BLaER1 (cell line): ENCODE data around the gene TMCO4.
A peak's percentile ranks its signal among the peaks of the same experiment; 100 is the strongest.

Source experiments
- H3K27ac ChIP-seq: shearing (Covaris generic); formaldehyde crosslinking; 2 replicates; pipeline ENCODE4 v1.8.1; 2022
- H3K27me3 ChIP-seq: shearing (Covaris generic); formaldehyde crosslinking; 2 replicates; pipeline ENCODE4 v1.8.1; 2022
- H3K36me3 ChIP-seq: shearing (Covaris generic); formaldehyde crosslinking; 2 replicates; pipeline ENCODE4 v1.8.1; 2022
- H3K4me1 ChIP-seq: shearing (Covaris generic); formaldehyde crosslinking; 2 replicates; pipeline ENCODE4 v1.8.1; 2022
- H3K4me2 ChIP-seq: shearing (Covaris generic); formaldehyde crosslinking; 2 replicates; pipeline ENCODE4 v1.8.1; 2022
- H3K4me3 ChIP-seq: shearing (Covaris generic); formaldehyde crosslinking; 2 replicates; pipeline ENCODE4 v1.8.1; 2022
- H3K9ac ChIP-seq: shearing (Covaris generic); formaldehyde crosslinking; 2 replicates; pipeline ENCODE4 v1.8.1; 2022
- H3K9me3 ChIP-seq: shearing (Covaris generic); formaldehyde crosslinking; 2 replicates; pipeline ENCODE4 v1.8.1; 2022
- H4K20me1 ChIP-seq: shearing (Covaris generic); formaldehyde crosslinking; 2 replicates; pipeline ENCODE4 v1.8.1; 2022
- Cebpa-rat ChIP-seq: shearing (Covaris generic); IDR thresholded peaks from 2 replicates; pipeline ENCODE4 v1.8.1; 2022

Gene TMCO4

GRCh38 chr1:19710825-19711611, 88.7 kb downstream of the TMCO4 start:
- H3K27me3 ChIP-seq, result no peaks in the 10 kb centered on the region
- H3K4me2 ChIP-seq, result peak overlapping the region; percentile 77
- no peaks in the 10 kb centered on the region for H3K9me3 ChIP-seq
- H4K20me1 ChIP-seq, result no peaks in the 10 kb centered on the region
- H3K27ac ChIP-seq, result peak overlapping the region; percentile 23; the same call in 1 of the 2 replicates
- peaks cover 53% of the 10 kb centered on the region for H3K4me1 ChIP-seq
- no peak overlapping the region for H3K9ac ChIP-seq
- H3K4me3 ChIP-seq, result no peak overlapping the region
- peaks cover 8% of the 10 kb centered on the region for H3K36me3 ChIP-seq
- no peak for TF ChIP-seq Cebpa-rat

- Histone ChIP-seq H3K9me3 (no peaks in the 10 kb centered on the region), H4K20me1 (no peaks in the 10 kb centered on the region), H3K4me3 (no peak overlapping the region), H3K27ac (no peak overlapping the region), H3K36me3 (peaks cover 8% of the 10 kb centered on the region), H3K27me3 (no peaks in the 10 kb centered on the region), H3K9ac (no peak overlapping the region), H3K4me2 (no peak overlapping the region), H3K4me1 (peaks cover 43% of the 10 kb centered on the region)
- TF ChIP-seq Cebpa-rat, result no peak
Measured at GRCh38 chr1:19709260-19709793, 90.4 kb downstream of the TMCO4 start.

GRCh38 chr1:19708567-19709110, 91.1 kb downstream of the TMCO4 start:
- Histone ChIP-seq H3K4me1 (peaks cover 49% of the 10 kb centered on the region), H3K9me3 (no peaks in the 10 kb centered on the region), H3K9ac (no peak overlapping the region), H3K4me3 (no peak overlapping the region), H3K27ac (no peak overlapping the region), H3K27me3 (no peaks in the 10 kb centered on the region), H4K20me1 (no peaks in the 10 kb centered on the region), H3K4me2 (no peak overlapping the region), H3K36me3 (peaks cover 8% of the 10 kb centered on the region)
- TF ChIP-seq Cebpa-rat, result no peak

- no peaks in the 10 kb centered on the region for H4K20me1 ChIP-seq
- H3K9me3 ChIP-seq, result no peaks in the 10 kb centered on the region
- H3K4me2 ChIP-seq, result no peak overlapping the region
- TF ChIP-seq Cebpa-rat, result no peak
- no peaks in the 10 kb centered on the region for H3K27me3 ChIP-seq
- H3K9ac ChIP-seq, result no peak overlapping the region
- H3K4me3 ChIP-seq, result no peak overlapping the region
- H3K36me3 ChIP-seq, result peaks cover 8% of the 10 kb centered on the region
- peaks cover 24% of the 10 kb centered on the region for H3K4me1 ChIP-seq
- no peak overlapping the region for H3K27ac ChIP-seq
Measured at GRCh38 chr1:19706136-19706535, 93.6 kb downstream of the TMCO4 start.

- no peak overlapping the region for H3K9ac ChIP-seq
- no peak overlapping the region for H3K4me3 ChIP-seq
- no peak for TF ChIP-seq Cebpa-rat
- no peak overlapping the region for H3K4me2 ChIP-seq
- H3K36me3 ChIP-seq, result peaks cover 12% of the 10 kb centered on the region
- peaks cover 18% of the 10 kb centered on the region for H3K4me1 ChIP-seq
- no peaks in the 10 kb centered on the region for H3K27me3 ChIP-seq
- no peak overlapping the region for H3K27ac ChIP-seq
- no peaks in the 10 kb centered on the region for H3K9me3 ChIP-seq
- H4K20me1 ChIP-seq, result no peaks in the 10 kb centered on the region
Measured at GRCh38 chr1:19705464-19705863, 94.3 kb downstream of the TMCO4 start.

GRCh38 chr1:19704247-19705113, 95.2 kb downstream of the TMCO4 start:
- no peak overlapping the region for H3K4me3 ChIP-seq
- no peak overlapping the region for H3K4me2 ChIP-seq
- no peak for TF ChIP-seq Cebpa-rat
- peaks cover 13% of the 10 kb centered on the region for H3K4me1 ChIP-seq
- no peaks in the 10 kb centered on the region for H3K9me3 ChIP-seq
- no peaks in the 10 kb centered on the region for H4K20me1 ChIP-seq
- no peak overlapping the region for H3K27ac ChIP-seq
- H3K9ac ChIP-seq, result 0 out of 2 replicates have a peak overlapping the region, but pooled peaks have one; percentile 29
- peaks cover 22% of the 10 kb centered on the region for H3K36me3 ChIP-seq
- H3K27me3 ChIP-seq, result no peaks in the 10 kb centered on the region

- H3K4me3 ChIP-seq, result no peak overlapping the region
- no peak overlapping the region for H3K9ac ChIP-seq
- H3K27me3 ChIP-seq, result no peaks in the 10 kb centered on the region
- no peak for TF ChIP-seq Cebpa-rat
- peaks cover 13% of the 10 kb centered on the region for H3K4me1 ChIP-seq
- peaks cover 25% of the 10 kb centered on the region for H3K36me3 ChIP-seq
- H3K27ac ChIP-seq, result no peak overlapping the region
- H3K4me2 ChIP-seq, result no peak overlapping the region
- H3K9me3 ChIP-seq, result no peaks in the 10 kb centered on the region
- no peaks in the 10 kb centered on the region for H4K20me1 ChIP-seq
Measured at GRCh38 chr1:19703280-19703679, 96.4 kb downstream of the TMCO4 start.

GRCh38 chr1:19700079-19700777, 99.5 kb downstream of the TMCO4 start:
- Histone ChIP-seq H3K36me3 (peaks cover 43% of the 10 kb centered on the region), H3K4me2 (no peak overlapping the region), H4K20me1 (no peaks in the 10 kb centered on the region), H3K9ac (no peak overlapping the region), H3K27me3 (no peaks in the 10 kb centered on the region), H3K4me3 (no peak overlapping the region), H3K27ac (no peak overlapping the region), H3K4me1 (peaks cover 13% of the 10 kb centered on the region), H3K9me3 (no peaks in the 10 kb centered on the region)
- TF ChIP-seq Cebpa-rat, result no peak

GRCh38 chr1:19698181-19698580, 101.5 kb downstream of the TMCO4 start:
- H4K20me1 ChIP-seq, result no peaks in the 10 kb centered on the region
- H3K4me1 ChIP-seq, result no peaks in the 10 kb centered on the region
- no peaks in the 10 kb centered on the region for H3K9me3 ChIP-seq
- no peak overlapping the region for H3K4me2 ChIP-seq
- no peak overlapping the region for H3K4me3 ChIP-seq
- no peaks in the 10 kb centered on the region for H3K27me3 ChIP-seq
- H3K27ac ChIP-seq, result no peak overlapping the region
- peaks cover 56% of the 10 kb centered on the region for H3K36me3 ChIP-seq
- H3K9ac ChIP-seq, result no peak overlapping the region
- TF ChIP-seq Cebpa-rat, result no peak
